Keratinocyte (primary cell): ENCODE measurements around the gene GRM2.

Experiments used
- CTCF ChIP-seq, 3 experiments: IDR thresholded peaks in 1 of 3; conservative IDR thresholded peaks in 1 of 3; optimal IDR thresholded peaks in 1 of 3; 2 replicates in 2 of 3; 3 replicates in 1 of 3; pipeline versions ENCODE3 to v1.5.1; 2011; ENCODE audit warnings: low read length in 3 of 3, mild to moderate bottlenecking in 3 of 3, moderate library complexity in 2 of 3, control low read depth in 1 of 3, inconsistent platforms in 1 of 3; ENCODE audit not compliant: insufficient read depth in 2 of 3; ENCODE audit errors: extremely low read depth in 1 of 3
- EZH2 ChIP-seq: IDR thresholded peaks from one replicate; pipeline ENCODE4 v1.6.1; 2012; ENCODE audit warnings: inconsistent platforms, mild to moderate bottlenecking, low read length, moderate library complexity

GRCh38 chr3:51682526-51682925 is 24.3 kb upstream of the GRM2 start:
- no peak for TF ChIP-seq CTCF (optimal IDR thresholded peaks at IDR 0.05 in 1 of 3, IDR thresholded peaks at IDR 0.05 in 1 of 3, conservative IDR thresholded peaks at IDR 0.05 in 1 of 3; ENCODE audit: extremely low read depth in 1 of 3, insufficient read depth in 2 of 3, low read length in 3 of 3)
- TF ChIP-seq EZH2, result no peak
